ENCODE data around the gene RHOC.
"Not testable (repeated sequence)": the region's sequence is repeated elsewhere in the genome, so short reads cannot be mapped to it uniquely, and the experiment has no call there.

The RHOC gene

GRCh38 chr1:112706505-112707220 is at the start of gene RHOC:
RHOC (minus strand) TSS chr1:112707127; CDS start chr1:112703799, 3,328 bp downstream.
- peak; percentile 39 for DNase-seq (ENCODE audit: low spot score)

- no peak for DNase-seq (ENCODE audit: low spot score)
Measured at GRCh38 chr1:112754116-112754628, 47.2 kb upstream of the RHOC start.

- DNase-seq (ENCODE audit: low spot score) = no peak
Measured at GRCh38 chr1:112748396-112748795, 41.5 kb upstream of the RHOC start.

- DNase-seq (ENCODE audit: low spot score) = no peak
Measured at GRCh38 chr1:112744009-112744578, 37.2 kb upstream of the RHOC start.

- no peak for DNase-seq (ENCODE audit: low spot score)
Measured at GRCh38 chr1:112743174-112744008, 36.5 kb upstream of the RHOC start.

- peak; percentile 16 for DNase-seq (ENCODE audit: low spot score)
Measured at GRCh38 chr1:112737573-112737972, 30.6 kb upstream of the RHOC start.

GRCh38 chr1:112735752-112736151 is 28.8 kb upstream of the RHOC start:
- peak; percentile 49 for DNase-seq (ENCODE audit: low spot score)

- DNase-seq (ENCODE audit: low spot score) = no peak
Measured at GRCh38 chr1:112731451-112731850, 24.5 kb upstream of the RHOC start.

- no peak for DNase-seq (ENCODE audit: low spot score)
Measured at GRCh38 chr1:112729909-112730308, 23.0 kb upstream of the RHOC start.

- not testable (repeated sequence) for DNase-seq (ENCODE audit: low spot score)
Measured at GRCh38 chr1:112729011-112729410, 22.1 kb upstream of the RHOC start.

GRCh38 chr1:112728306-112728971 is 21.5 kb upstream of the RHOC start:
- DNase-seq (ENCODE audit: low spot score) = not testable (repeated sequence)

- DNase-seq (ENCODE audit: low spot score) = no peak
Measured at GRCh38 chr1:112727716-112728115, 20.8 kb upstream of the RHOC start.

- not testable (repeated sequence) for DNase-seq (ENCODE audit: low spot score)
Measured at GRCh38 chr1:112724240-112724639, 17.3 kb upstream of the RHOC start.

- no peak for DNase-seq (ENCODE audit: low spot score)
Measured at GRCh38 chr1:112723511-112723839, 16.5 kb upstream of the RHOC start.

- no peak for DNase-seq (ENCODE audit: low spot score)
Measured at GRCh38 chr1:112722601-112723510, 15.9 kb upstream of the RHOC start.

GRCh38 chr1:112721966-112722524 is 15.1 kb upstream of the RHOC start:
- no peak for DNase-seq (ENCODE audit: low spot score)

- DNase-seq (ENCODE audit: low spot score) = not testable (repeated sequence)
Measured at GRCh38 chr1:112721294-112721693, 14.4 kb upstream of the RHOC start.

GRCh38 chr1:112720800-112721199 is 13.9 kb upstream of the RHOC start:
- DNase-seq (ENCODE audit: low spot score) = no peak

GRCh38 chr1:112719706-112720105 is 12.8 kb upstream of the RHOC start:
- no peak for DNase-seq (ENCODE audit: low spot score)

- peak; percentile 70 for DNase-seq (ENCODE audit: low spot score)
Measured at GRCh38 chr1:112718691-112719418, 11.9 kb upstream of the RHOC start.

Measured in SW480 (cell line).